Large intestine (tissue), 3 donors: ENCODE data around the gene SNTA1. TPM values are rescaled to one million over a fixed set of nuclear protein-coding genes. Genes with fewer than 3 reads are reported as not detected.

Experiments used
- DNase-seq, 2 donors: peaks; one replicate each; pipeline versions ENCODE4 v3.0.0 to v3.0.0-alpha.2; 2013
- H3K27ac ChIP-seq: one replicate; pipeline ENCODE4 v1.5.1; 2013; ENCODE audit warnings: low read length
- H3K27me3 ChIP-seq: 2 replicates; pipeline ENCODE4 v1.6.1; 2013; ENCODE audit warnings: low read length; ENCODE audit not compliant: control insufficient read depth, insufficient read depth
- H3K36me3 ChIP-seq: 2 replicates; pipeline ENCODE4 v1.6.1; 2013; ENCODE audit warnings: low read length; ENCODE audit not compliant: control insufficient read depth, insufficient read depth
- H3K4me1 ChIP-seq: one replicate; pipeline ENCODE4 v1.6.1; 2013; ENCODE audit warnings: low read length; ENCODE audit not compliant: control insufficient read depth, insufficient read depth
- H3K4me3 ChIP-seq: one replicate; pipeline ENCODE4 v1.5.1; 2013; ENCODE audit warnings: low read length
- H3K9me3 ChIP-seq: one replicate; pipeline ENCODE4 v1.6.1; 2013; ENCODE audit warnings: mild to moderate bottlenecking, low read depth, low read length, moderate library complexity; ENCODE audit not compliant: control insufficient read depth
- WGBS: methylation state at CpG from one replicate; pipeline ENCODE4 v1.1.5; 2013; ENCODE audit warnings: low lambda C conversion rate; ENCODE audit not compliant: insufficient coverage; 5-methylcytosine and 5-hydroxymethylcytosine counted together
- polyA plus RNA-seq: library from polyadenylated mRNA; unstranded; fragments of 120-200 nt; gene quantifications from one replicate; pipeline ENCODE4 v1.2.1, GENCODE V29; 2013

Gene SNTA1
- polyA plus RNA-seq, 1 donor = 9.2 TPM

DNA sequence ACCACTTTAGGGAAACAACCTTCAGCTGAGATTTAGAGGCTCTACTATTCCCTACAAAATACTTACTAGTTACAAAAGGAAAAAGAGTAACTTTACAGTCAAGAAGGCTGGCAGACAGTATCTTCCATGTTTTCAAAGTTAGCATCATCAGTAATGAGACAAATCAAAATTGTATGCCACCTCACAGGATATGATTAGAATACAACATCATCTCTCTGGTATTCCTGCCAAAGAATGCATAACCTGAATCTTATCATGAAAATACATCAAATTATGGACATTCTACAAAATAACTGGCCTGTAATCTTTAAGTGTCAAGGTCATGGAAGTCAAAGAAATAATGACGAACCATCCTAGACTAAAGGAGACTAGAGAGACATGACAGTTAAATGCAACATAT lies 80.7 kb downstream of the SNTA1 start:
- no peak overlapping the region for H3K4me3 ChIP-seq
- H3K9me3 ChIP-seq = no peaks in the 10 kb centered on the region
- DNase-seq = no peak
- H3K27me3 ChIP-seq = no peaks in the 10 kb centered on the region
- no peaks in the 10 kb centered on the region for H3K4me1 ChIP-seq
- no CpG with 5 or more reads among the region's 1 CpG for WGBS
- H3K27ac ChIP-seq = no peak overlapping the region
- peaks cover 54% of the 10 kb centered on the region for H3K36me3 ChIP-seq

DNA sequence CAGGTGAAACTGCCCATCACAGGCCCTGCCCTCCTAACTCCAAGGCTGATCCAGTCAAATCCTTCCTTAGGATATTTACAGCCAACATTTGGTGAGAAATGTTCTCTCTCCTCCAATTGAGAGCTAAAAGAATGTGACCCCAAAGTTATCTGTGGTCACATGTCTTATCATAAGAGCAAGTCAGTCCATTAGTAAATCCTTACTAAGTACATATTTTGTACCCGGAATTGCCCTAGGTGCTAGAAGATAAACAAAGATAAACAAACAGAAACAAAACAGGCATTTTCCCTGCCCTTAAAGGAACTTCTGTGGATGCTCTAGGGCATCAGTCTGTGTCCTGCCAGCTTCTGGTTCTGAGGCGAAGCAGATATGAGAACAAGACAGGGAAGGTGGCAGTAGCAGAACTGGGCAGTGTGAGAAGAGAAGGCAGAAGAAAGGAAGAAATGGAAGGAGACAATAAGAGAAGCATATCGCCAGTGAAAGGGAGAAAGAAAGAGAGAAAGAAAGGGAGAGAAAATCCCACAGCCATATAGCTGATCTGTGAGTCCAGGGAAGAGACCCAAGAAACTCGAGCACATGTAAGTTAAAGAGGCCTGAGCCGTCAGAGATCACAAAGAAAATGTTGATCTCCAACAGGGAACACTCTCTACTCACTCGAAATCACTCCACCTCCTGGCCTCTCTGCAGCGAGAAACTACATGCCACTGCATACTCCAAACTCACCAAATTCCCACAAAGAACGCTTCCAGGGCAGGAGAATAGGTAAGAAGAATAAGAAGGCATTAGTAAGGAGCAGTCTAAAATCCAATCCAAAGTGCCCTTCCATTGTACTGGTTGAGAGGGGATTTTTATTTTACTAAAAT lies 83.9 kb downstream of the SNTA1 start:
- Histone ChIP-seq H3K27ac (no peak overlapping the region), H3K27me3 (no peaks in the 10 kb centered on the region), H3K9me3 (no peaks in the 10 kb centered on the region), H3K4me3 (no peak overlapping the region), H3K4me1 (no peaks in the 10 kb centered on the region), H3K36me3 (peaks cover 44% of the 10 kb centered on the region)
- WGBS = 89% methylated on average over 3 of the region's 8 CpGs
- no peak for DNase-seq

Other genes with a start within 250 kb of the SNTA1 start
- gene BPIFA3, start 226.4 kb downstream of the SNTA1 start, polyA plus RNA-seq = not detected
- gene BPIFA1, start 207.8 kb downstream of the SNTA1 start, polyA plus RNA-seq = not detected
- gene BPIFB1, start 160.5 kb downstream of the SNTA1 start, polyA plus RNA-seq = not detected
- gene CDK5RAP1, start 42.2 kb downstream of the SNTA1 start, polyA plus RNA-seq = 32.5 TPM
- 29.1 TPM for gene CBFA2T2, start 46.3 kb upstream of the SNTA1 start, polyA plus RNA-seq
- 0.34 TPM for gene C20orf144, start 218.6 kb upstream of the SNTA1 start, polyA plus RNA-seq
- 1.4 TPM for gene ACTL10, start 223.2 kb upstream of the SNTA1 start, polyA plus RNA-seq
- gene NECAB3, start 230.7 kb upstream of the SNTA1 start, polyA plus RNA-seq = 27.8 TPM
- gene E2F1, start 242.6 kb upstream of the SNTA1 start, polyA plus RNA-seq = 8.5 TPM